OCI-LY3 (cell line): Measurements from ENCODE around the gene MYO7A.

Experiments used
- EZH2phosphoT487 ChIP-seq: fragments of 200-600 bp; shearing (Covaris generic); IDR thresholded peaks from 2 replicates; pipeline ENCODE4 v1.6.1; 2018; ENCODE audit warnings: antibody characterized with exemption, mixed run types, low read depth
- TF ChIP-seq, protein P1 (sequence below): fragments of 200-600, 300-600 bp; sonication (generic); IDR thresholded peaks from 2 replicates; pipeline ENCODE4 v1.5.1; 2014; ENCODE audit warnings: antibody characterized with exemption, low read length, low read depth

DNA sequence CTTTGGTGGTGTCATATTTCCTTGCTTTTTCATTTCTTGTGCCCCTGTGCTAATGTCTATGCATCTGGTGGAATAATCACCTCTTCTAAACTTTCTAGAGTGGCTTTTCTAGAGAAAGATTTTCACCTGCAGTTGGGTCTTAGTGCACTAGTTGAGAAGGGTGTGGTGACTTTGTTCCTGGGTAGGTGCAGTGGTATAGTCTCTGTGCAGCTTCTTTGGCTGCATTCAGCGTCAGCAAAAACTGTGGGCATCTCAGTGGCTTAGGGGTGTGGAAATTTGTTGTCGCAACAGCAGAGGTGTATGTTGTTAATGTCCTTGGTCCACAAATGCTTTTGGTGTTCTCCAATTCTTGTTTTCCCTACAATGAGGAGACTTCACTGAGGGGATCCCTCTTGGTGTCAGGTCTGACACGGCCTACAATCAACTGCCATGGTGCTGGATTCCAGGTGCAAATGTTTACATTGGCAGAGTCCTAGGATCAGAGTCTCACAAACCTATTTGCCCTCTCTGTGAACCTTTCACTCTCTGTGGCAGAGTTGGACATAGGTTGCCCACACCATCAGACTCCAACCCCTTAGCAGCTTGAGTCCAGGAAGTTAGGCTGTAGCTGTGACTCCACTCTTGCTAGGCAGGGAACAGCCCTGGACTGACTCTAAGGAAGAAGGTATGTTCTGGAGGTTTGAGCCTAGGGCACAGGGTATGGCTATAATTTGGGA is 124.7 kb downstream of the MYO7A start:
- TF ChIP-seq, protein P1, sequence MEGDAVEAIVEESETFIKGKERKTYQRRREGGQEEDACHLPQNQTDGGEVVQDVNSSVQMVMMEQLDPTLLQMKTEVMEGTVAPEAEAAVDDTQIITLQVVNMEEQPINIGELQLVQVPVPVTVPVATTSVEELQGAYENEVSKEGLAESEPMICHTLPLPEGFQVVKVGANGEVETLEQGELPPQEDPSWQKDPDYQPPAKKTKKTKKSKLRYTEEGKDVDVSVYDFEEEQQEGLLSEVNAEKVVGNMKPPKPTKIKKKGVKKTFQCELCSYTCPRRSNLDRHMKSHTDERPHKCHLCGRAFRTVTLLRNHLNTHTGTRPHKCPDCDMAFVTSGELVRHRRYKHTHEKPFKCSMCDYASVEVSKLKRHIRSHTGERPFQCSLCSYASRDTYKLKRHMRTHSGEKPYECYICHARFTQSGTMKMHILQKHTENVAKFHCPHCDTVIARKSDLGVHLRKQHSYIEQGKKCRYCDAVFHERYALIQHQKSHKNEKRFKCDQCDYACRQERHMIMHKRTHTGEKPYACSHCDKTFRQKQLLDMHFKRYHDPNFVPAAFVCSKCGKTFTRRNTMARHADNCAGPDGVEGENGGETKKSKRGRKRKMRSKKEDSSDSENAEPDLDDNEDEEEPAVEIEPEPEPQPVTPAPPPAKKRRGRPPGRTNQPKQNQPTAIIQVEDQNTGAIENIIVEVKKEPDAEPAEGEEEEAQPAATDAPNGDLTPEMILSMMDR: no peak
- TF ChIP-seq EZH2phosphoT487: no peak
